Astrocyte of the cerebellum (primary cell): Measurements from ENCODE around the gene KLK10.

ENCODE experiments used
- DNase-seq: peaks from one replicate; pipeline ENCODE4 v3.0.0-alpha.2; 2011; ENCODE audit warnings: low read depth
- H3K4me3 ChIP-seq: 2 replicates; pipeline ENCODE4 v1.5.1; 2011; ENCODE audit warnings: mild to moderate bottlenecking, low read depth, low read length, moderate library complexity
- in situ Hi-C: cut with HindIII; loops from 2 replicates; pipeline ENCODE4 v1.10.0; 2017; ENCODE audit warnings: low sequenced_read_pairs
- TF ChIP-seq, protein P1 (sequence below): IDR thresholded peaks from 2 replicates; pipeline ENCODE4 v1.5.1; 2012; ENCODE audit warnings: low read length, low read depth, moderate library complexity, mild to moderate bottlenecking; ENCODE audit errors: missing control alignments

The KLK10 gene

DNA sequence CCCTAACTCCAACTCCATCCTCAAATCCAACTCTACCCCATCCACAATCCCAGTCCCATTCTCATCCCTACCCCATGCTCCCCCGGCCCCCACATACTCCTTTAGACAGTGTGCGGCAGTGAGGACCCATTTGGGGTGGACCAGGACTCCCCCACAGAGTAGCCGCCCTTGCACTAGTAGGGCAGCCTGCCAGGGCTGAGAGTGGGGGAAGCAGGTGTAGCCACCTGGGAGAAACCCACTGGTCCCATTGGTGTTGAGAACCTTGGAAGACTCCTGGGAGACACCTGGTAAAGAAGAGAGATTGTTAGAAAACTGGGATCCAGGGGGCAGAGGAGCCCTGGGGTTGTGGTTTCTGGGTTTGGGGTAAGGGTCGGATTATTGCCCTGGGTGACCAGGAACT lies 40.8 kb upstream of the KLK10 start:
- in situ Hi-C loops: no loop called here

DNA sequence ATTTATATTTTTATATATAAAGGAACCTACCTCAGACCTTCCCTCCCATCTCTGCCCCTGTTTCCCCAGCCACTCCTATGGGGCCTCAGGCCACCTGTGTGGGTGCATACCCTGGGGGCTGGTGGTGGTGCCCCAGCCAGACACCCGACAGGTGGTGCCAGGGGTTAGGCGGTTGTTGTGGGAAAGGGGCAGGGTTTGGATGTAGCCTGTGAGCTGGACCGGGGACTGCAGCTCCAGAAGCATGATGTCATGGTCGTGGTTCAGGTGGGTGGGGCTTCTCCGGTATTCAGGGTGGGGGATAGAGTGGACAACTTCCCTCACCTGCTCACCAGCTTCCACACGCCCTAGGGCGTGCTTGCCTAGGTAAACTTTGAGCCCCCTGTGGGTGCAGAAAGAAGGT lies 40.2 kb upstream of the KLK10 start:
- DNase-seq: no peak
- in situ Hi-C loops: no loop called here
- H3K4me3 ChIP-seq: no peak overlapping the region
- TF ChIP-seq, protein P1, sequence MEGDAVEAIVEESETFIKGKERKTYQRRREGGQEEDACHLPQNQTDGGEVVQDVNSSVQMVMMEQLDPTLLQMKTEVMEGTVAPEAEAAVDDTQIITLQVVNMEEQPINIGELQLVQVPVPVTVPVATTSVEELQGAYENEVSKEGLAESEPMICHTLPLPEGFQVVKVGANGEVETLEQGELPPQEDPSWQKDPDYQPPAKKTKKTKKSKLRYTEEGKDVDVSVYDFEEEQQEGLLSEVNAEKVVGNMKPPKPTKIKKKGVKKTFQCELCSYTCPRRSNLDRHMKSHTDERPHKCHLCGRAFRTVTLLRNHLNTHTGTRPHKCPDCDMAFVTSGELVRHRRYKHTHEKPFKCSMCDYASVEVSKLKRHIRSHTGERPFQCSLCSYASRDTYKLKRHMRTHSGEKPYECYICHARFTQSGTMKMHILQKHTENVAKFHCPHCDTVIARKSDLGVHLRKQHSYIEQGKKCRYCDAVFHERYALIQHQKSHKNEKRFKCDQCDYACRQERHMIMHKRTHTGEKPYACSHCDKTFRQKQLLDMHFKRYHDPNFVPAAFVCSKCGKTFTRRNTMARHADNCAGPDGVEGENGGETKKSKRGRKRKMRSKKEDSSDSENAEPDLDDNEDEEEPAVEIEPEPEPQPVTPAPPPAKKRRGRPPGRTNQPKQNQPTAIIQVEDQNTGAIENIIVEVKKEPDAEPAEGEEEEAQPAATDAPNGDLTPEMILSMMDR: no peak

More for the DNA sequence above, 40.8 kb upstream of the KLK10 start:
- TF ChIP-seq, protein P1: no peak
- DNase-seq: no peak
- no peak overlapping the region for H3K4me3 ChIP-seq

DNA sequence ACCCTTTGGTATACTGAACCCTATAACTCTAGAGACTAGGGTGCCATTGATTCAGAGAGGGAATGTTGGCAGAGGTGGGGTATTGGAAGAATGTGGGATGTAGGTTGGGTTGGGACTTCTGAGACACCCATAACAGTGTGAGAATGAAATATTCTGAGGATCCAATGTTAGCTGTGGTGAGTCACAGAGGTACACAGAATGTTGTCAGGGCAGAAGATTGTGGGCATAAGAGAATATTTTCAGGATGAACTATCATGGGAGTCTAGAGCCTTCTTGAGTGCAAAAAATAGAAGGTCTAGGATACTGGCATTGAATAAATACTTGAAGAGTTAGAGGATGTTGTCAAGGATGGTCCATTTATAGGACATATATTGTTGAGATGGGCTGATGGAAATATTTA lies 36.4 kb upstream of the KLK10 start:
- in situ Hi-C loops: no loop called here
- TF ChIP-seq, protein P1: no peak
- DNase-seq: no peak
- no peak overlapping the region for H3K4me3 ChIP-seq

DNA sequence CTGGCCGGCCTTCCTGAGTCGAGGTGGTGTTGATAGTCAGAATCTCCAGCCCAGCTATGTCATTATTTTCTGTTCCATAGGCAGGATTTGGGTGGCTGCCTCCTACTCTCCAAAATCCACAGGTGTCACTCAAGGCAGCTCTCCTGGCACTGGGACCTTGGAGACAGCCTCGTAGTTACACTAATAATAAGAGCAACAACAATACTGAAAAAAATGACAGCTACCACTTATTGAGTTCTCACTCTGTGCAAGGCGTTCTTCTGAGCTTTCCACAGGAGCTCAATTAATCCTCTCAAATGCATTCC lies 27.5 kb upstream of the KLK10 start:
- TF ChIP-seq, protein P1: no peak
- no peak overlapping the region for H3K4me3 ChIP-seq
- in situ Hi-C loops: no loop called here
- no peak for DNase-seq

DNA sequence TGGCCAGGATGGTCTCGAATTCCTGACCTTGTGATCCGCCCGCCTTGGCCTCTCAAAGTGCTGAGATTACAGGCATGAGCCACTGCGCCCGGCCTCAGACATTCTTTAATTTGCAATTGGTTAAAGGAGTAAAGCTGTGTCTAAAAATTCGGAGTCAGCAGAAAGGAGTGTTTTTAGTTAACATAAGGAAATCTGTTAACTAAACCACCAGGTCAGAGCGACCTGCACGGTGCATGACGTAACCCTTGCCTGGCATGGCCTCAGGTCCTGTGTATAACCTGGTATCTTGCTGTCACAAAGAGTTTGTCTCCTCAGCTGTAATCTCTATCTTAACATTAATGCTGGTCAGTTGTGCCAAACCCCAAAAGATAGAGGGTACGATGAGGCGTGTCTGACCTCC lies 24.8 kb upstream of the KLK10 start:
- DNase-seq: no peak
- H3K4me3 ChIP-seq: no peak overlapping the region
- in situ Hi-C loops: no loop called here
- TF ChIP-seq, protein P1: no peak

DNA sequence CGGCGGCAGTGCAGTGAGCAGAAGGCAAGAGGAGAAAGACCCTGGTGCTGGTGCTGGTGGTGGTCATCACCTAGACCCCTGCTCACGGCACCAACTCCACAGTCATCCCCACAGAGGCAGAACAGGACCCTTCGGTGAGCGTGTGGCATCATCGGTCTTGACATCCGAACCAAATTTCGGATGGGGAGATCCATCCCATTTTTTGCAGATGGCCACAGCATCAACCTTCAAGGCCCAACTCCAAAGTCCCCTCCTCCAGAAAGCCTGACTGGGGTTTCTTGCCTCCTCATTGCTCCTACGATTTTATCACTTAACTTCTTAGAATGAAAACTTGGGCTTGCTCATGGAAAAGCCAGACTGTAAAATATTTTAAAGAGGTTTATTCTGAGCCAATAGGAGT lies 24.0 kb upstream of the KLK10 start:
- no peak overlapping the region for H3K4me3 ChIP-seq
- in situ Hi-C loops: no loop called here
- TF ChIP-seq, protein P1: no peak
- no peak for DNase-seq

DNA sequence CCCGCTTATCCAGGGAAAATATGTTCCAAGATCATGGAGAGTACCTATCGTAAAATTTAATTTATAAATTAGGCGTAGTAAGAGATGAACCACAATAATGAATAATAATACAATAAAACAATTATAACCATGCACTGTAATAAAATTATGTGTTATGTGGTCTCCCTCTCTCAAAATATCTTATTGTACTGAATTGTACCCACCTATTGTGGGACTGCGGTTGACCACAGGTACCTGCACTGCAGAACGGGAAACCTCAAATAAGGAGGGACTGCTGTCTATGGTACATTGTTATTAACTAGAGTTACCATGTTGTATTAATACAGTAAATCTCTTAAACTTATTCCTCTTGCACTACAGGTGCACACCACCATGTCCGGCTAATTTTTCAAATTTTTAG lies 20.6 kb upstream of the KLK10 start:
- TF ChIP-seq, protein P1: no peak
- no peak for DNase-seq
- in situ Hi-C loops: no loop called here
- H3K4me3 ChIP-seq: no peak overlapping the region
